Endothelial cell of umbilical vein (primary cell): ENCODE measurements around the gene CCNG2. TPM values are rescaled to one million over a fixed set of nuclear protein-coding genes. Genes with fewer than 3 reads are reported as not detected.

ENCODE experiments used
- BruUV-seq: library from RNA; stranded (reverse); fragments of 400-500 nt; replicated peaks from 2 replicates; lab custom pipeline; 2021; lab: Mats Ljungman, UMichigan
- CTCF ChIA-PET: fragments of 300-600, 350-600 bp; sonication (Branson Sonifier 250); formaldehyde crosslinking; loops from one replicate; lab custom pipeline; 2021; ENCODE audit warnings: antibody characterized with exemption, inconsistent platforms; lab: Charles Lee
- POLR2A ChIA-PET: fragments of 300-600, 350-600 bp; sonication (Branson Sonifier 250); formaldehyde crosslinking; loops from one replicate; lab custom pipeline; 2021; ENCODE audit warnings: antibody characterized with exemption, inconsistent platforms; lab: Charles Lee
- DNase-seq: peaks from one replicate; pipeline ENCODE4 v3.0.0-alpha.2; 2011; ENCODE audit warnings: low read depth, low spot score
- FAIRE-seq: peaks from 2 replicates; lab custom pipeline; 2011; peaks lifted over from hg19 to GRCh38; lab: Jason Lieb, UNC
- H2AFZ ChIP-seq: 2 replicates; pipeline ENCODE4 v1.6.0; 2012; ENCODE audit warnings: low read depth, low read length, control low read depth, inconsistent platforms
- H3K27ac ChIP-seq: 2 replicates; pipeline ENCODE4 v1.5.1; 2011; ENCODE audit warnings: low read depth, mild to moderate bottlenecking, control low read depth, low read length, moderate library complexity; ENCODE audit not compliant: insufficient read depth
- H3K27me3 ChIP-seq, 2 experiments: 2 replicates each; pipeline versions ENCODE4 v1.6.0 to v1.6.1; 2011; ENCODE audit warnings: low read length in 2 of 2, mixed read lengths in 1 of 2; ENCODE audit not compliant: control insufficient read depth in 2 of 2, insufficient read depth in 2 of 2
- H3K36me3 ChIP-seq, 2 experiments: 2 replicates in 1 of 2; 3 replicates in 1 of 2; pipeline ENCODE4 v1.5.1; 2011; ENCODE audit warnings: low read length in 2 of 2, mild to moderate bottlenecking in 1 of 2, moderate library complexity in 1 of 2; ENCODE audit not compliant: control insufficient read depth in 2 of 2, insufficient read depth in 2 of 2; ENCODE audit errors: extremely low read depth in 1 of 2
- H3K4me1 ChIP-seq: 3 replicates; pipeline ENCODE4 v1.5.1; 2011; ENCODE audit warnings: mild to moderate bottlenecking, low read length; ENCODE audit not compliant: control insufficient read depth, insufficient read depth; ENCODE audit errors: extremely low read depth
- H3K4me2 ChIP-seq: 2 replicates; pipeline ENCODE4 v1.6.1; 2011; ENCODE audit warnings: low read length, control low read depth, mixed read lengths; ENCODE audit not compliant: insufficient read depth
- H3K4me3 ChIP-seq, 3 experiments: fragments of 200-600 bp in 1 of 3; sonication (generic), shearing (Covaris generic) in 1 of 3; replicated peaks in 1 of 3; 2 replicates each; pipeline ENCODE4 v1.5.1; 2011 to 2016; ENCODE audit warnings: control low read depth in 3 of 3, low read length in 3 of 3, mild to moderate bottlenecking in 2 of 3, inconsistent platforms in 1 of 3, low read depth in 1 of 3, moderate library complexity in 1 of 3; ENCODE audit not compliant: insufficient read depth in 1 of 3
- H3K79me2 ChIP-seq: 2 replicates; pipeline ENCODE4 v1.6.0; 2012; ENCODE audit warnings: low read length, inconsistent platforms; ENCODE audit not compliant: control insufficient read depth, insufficient read depth
- H3K9ac ChIP-seq: replicated peaks from 2 replicates; pipeline ENCODE3; 2011; ENCODE audit warnings: low read length, control low read depth; ENCODE audit not compliant: insufficient read depth; ENCODE audit errors: extremely low read depth
- H3K9me1 ChIP-seq: replicated peaks from 3 replicates; pipeline ENCODE4 v1.6.0; 2011; ENCODE audit warnings: mild to moderate bottlenecking, low read length; ENCODE audit not compliant: control insufficient read depth, insufficient read depth; ENCODE audit errors: extremely low read depth
- H3K9me3 ChIP-seq: replicated peaks from 2 replicates; pipeline ENCODE4 v1.5.1; 2012; ENCODE audit warnings: low read length, inconsistent platforms; ENCODE audit not compliant: control insufficient read depth, insufficient read depth
- H4K20me1 ChIP-seq: replicated peaks from 2 replicates; pipeline ENCODE3; 2011; ENCODE audit warnings: mild to moderate bottlenecking, low read length; ENCODE audit not compliant: control insufficient read depth, insufficient read depth; ENCODE audit errors: extremely low read depth
- EZH2 ChIP-seq: IDR thresholded peaks from 2 replicates; pipeline ENCODE4 v1.6.1; 2012; ENCODE audit warnings: borderline replicate concordance, low read depth, mild to moderate bottlenecking, moderate library complexity, low read length, inconsistent platforms; ENCODE audit not compliant: severe bottlenecking
- FOS ChIP-seq: IDR thresholded peaks from 2 replicates; pipeline ENCODE4 v1.6.1; 2011; ENCODE audit warnings: mild to moderate bottlenecking, low read length, moderate library complexity, borderline replicate concordance; ENCODE audit not compliant: insufficient read depth
- GATA2 ChIP-seq: IDR thresholded peaks from 2 replicates; pipeline ENCODE4 v1.7.0; 2011; ENCODE audit warnings: low read depth, mild to moderate bottlenecking, moderate library complexity, mixed read lengths, low read length; ENCODE audit not compliant: insufficient read length, insufficient read depth
- JUN ChIP-seq: IDR thresholded peaks from 2 replicates; pipeline ENCODE4 v1.6.1; 2011; ENCODE audit warnings: borderline replicate concordance, low read depth; ENCODE audit not compliant: insufficient read length, insufficient read depth
- MYC ChIP-seq: IDR thresholded peaks from one replicate; pipeline ENCODE4 v1.6.1; 2011; ENCODE audit warnings: mild to moderate bottlenecking, low read depth, low read length
- POLR2A ChIP-seq: IDR thresholded peaks from 2 replicates; pipeline ENCODE4 v1.6.1; 2012; ENCODE audit warnings: low read depth, mild to moderate bottlenecking, control low read depth, low read length
- POLR2AphosphoS5 ChIP-seq: IDR thresholded peaks from 2 replicates; pipeline ENCODE4 v1.6.1; 2012; ENCODE audit warnings: low read depth, mild to moderate bottlenecking, control low read depth, low read length, moderate library complexity; ENCODE audit not compliant: insufficient read depth
- dilution Hi-C: fragments of 300-500 bp; cut with MboI; formaldehyde crosslinking; loops from one replicate; pipeline ENCODE4 v1.15.0; 2019; ENCODE audit warnings: low sequenced_read_pairs; ENCODE audit not compliant: extremely low pct_ligation_motif_present
- intact Hi-C: fragments of 100-400 bp; cut with micrococcal nuclease; formaldehyde crosslinking; loops from one replicate; pipeline ENCODE4 v1.10.0; 2022
- polyA plus RNA-seq, 4 experiments: library from polyadenylated mRNA; depleted of rRNA in 3 of 4; stranded (reverse) in 3 of 4; unstranded in 1 of 4; fragments of >200 nt; gene quantifications; 2 replicates each; pipeline versions ENCODE4 v1.2.1 to v1.2.3, GENCODE V29; 2011 to 2012; ENCODE audit warnings: missing spikeins in 1 of 4
- total RNA-seq: library from RNA; stranded (reverse); gene quantifications from 2 replicates; pipeline ENCODE4 v1.2.3, GENCODE V29; 2021
- TF ChIP-seq, protein P1 (sequence below): IDR thresholded peaks from 2 replicates; pipeline ENCODE4 v1.6.1; 2011; ENCODE audit not compliant: insufficient read depth, insufficient read length
- TF ChIP-seq, protein P2 (sequence below), 2 donors: IDR thresholded peaks; 1 replicate in 1 of 2; 2 replicates in 1 of 2; pipeline ENCODE4 v1.5.1; 2011; ENCODE audit warnings: low read length in 2 of 2, mild to moderate bottlenecking in 2 of 2, moderate library complexity in 2 of 2, control low read depth in 1 of 2, inconsistent platforms in 1 of 2, low read depth in 1 of 2; ENCODE audit not compliant: insufficient read depth in 1 of 2; ENCODE audit errors: extremely low read depth in 1 of 2

Gene CCNG2
- total and polyA plus RNA-seq, 2 donors (not counting 3 experiments of a cell fraction or from before 2014, with no cell fraction given) = 7.9 to 28.3 TPM

DNA sequence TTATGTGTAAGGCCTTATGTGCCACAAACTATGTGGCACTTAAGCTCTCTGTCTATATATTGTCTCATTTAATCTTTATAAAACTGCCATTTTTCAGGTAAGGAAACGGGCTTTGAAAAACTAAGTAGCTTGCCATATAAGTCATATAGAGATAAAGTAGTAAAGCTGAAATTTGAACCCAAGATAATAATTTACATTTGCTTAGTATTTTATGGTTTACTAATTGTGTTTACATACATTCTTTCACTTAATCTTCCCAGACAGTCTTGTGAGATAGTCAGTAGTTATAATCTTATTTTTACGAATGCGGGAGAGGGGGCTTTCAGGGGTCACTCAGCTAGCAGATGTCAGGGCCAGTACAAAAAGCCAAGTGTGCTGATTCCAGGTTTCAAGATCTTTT lies 13.9 kb upstream of the CCNG2 start:
- DNase-seq = no peak
- no peaks in the 10 kb centered on the region for H3K9me1 ChIP-seq
- POLR2A ChIA-PET = interaction anchor here (0.7 kb wide), 1 partner anchor 210 kb away, joined by 3 read pairs; no protein-coding TSS in a partner anchor
- BruUV-seq = no TSS peak
- peaks cover 10 to 12% of the 10 kb centered on the region in 2 experiments for H3K27me3 ChIP-seq
- H3K4me1 ChIP-seq = peaks cover 18% of the 10 kb centered on the region
- FAIRE-seq = no peak
- H4K20me1 ChIP-seq = no peaks in the 10 kb centered on the region
- no peak overlapping the region for H3K27ac ChIP-seq
- no peak overlapping the region for H3K4me3 ChIP-seq
- no peaks in the 10 kb centered on the region for H3K79me2 ChIP-seq
- dilution Hi-C loops = no loop called here
- H3K9ac ChIP-seq = no peak overlapping the region
- H3K4me2 ChIP-seq = no peak overlapping the region
- no peak overlapping the region for H2AFZ ChIP-seq
- CTCF ChIA-PET = interaction anchor here (1.3 kb wide), 1 partner anchor 47 kb away, joined by 3 read pairs; no protein-coding TSS in a partner anchor
- no peaks in the 10 kb centered on the region for H3K36me3 ChIP-seq
- intact Hi-C loops = no loop called here
- H3K9me3 ChIP-seq = no peaks in the 10 kb centered on the region
- no peak for TF ChIP-seq POLR2AphosphoS5
- TF ChIP-seq GATA2 = no peak
- TF ChIP-seq, protein P1, sequence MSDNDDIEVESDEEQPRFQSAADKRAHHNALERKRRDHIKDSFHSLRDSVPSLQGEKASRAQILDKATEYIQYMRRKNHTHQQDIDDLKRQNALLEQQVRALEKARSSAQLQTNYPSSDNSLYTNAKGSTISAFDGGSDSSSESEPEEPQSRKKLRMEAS = no peak
- TF ChIP-seq JUN = no peak
- no peak for TF ChIP-seq MYC
- TF ChIP-seq, protein P2, sequence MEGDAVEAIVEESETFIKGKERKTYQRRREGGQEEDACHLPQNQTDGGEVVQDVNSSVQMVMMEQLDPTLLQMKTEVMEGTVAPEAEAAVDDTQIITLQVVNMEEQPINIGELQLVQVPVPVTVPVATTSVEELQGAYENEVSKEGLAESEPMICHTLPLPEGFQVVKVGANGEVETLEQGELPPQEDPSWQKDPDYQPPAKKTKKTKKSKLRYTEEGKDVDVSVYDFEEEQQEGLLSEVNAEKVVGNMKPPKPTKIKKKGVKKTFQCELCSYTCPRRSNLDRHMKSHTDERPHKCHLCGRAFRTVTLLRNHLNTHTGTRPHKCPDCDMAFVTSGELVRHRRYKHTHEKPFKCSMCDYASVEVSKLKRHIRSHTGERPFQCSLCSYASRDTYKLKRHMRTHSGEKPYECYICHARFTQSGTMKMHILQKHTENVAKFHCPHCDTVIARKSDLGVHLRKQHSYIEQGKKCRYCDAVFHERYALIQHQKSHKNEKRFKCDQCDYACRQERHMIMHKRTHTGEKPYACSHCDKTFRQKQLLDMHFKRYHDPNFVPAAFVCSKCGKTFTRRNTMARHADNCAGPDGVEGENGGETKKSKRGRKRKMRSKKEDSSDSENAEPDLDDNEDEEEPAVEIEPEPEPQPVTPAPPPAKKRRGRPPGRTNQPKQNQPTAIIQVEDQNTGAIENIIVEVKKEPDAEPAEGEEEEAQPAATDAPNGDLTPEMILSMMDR (IDR thresholded peaks at IDR 0.05; ENCODE audit: extremely low read depth in 1 of 2, insufficient read depth in 1 of 2, low read depth in 1 of 2, low read length in 2 of 2) = no peak
- TF ChIP-seq EZH2 = no peak
- TF ChIP-seq POLR2A = no peak
- TF ChIP-seq FOS = no peak
